HL-60/S4 (cell line): Measurements from ENCODE around the gene MISP.
"Not testable (repeated sequence)": the region's sequence is repeated elsewhere in the genome, so short reads cannot be mapped to it uniquely, and the experiment has no call there.

Experiments
- in situ Hi-C: fragments of 300-500 bp; cut with MboI; formaldehyde crosslinking; loops from 2 replicates; pipeline ENCODE4 v1.14.3; 2022; ENCODE audit warnings: low sequenced_read_pairs

The MISP gene

DNA sequence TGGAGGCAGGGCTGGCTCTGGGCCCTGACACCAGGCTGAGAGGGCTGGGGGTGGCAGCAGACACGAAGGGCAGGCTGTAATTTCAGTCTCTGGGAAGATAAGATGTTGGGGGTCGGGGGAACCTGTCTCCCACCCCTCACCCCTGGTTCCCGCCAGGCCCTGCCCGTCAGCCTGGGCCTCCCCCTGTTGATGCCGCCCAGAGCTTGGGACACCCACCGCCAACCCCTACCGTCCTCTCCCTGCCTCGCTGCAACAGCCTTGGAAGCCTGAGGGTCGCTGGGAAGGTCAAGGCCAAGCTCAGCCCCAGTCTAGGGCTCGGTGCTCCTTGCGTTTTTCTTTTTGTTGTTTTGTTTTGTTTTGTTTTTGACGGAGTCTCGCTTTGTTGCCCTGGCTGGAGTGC lies 27.7 kb upstream of the MISP start:
- in situ Hi-C loops, result no loop called here

- in situ Hi-C loops, result no loop called here
Measured at GRCh38 chr19:723714-724113, 27.2 kb upstream of the MISP start.

GRCh38 chr19:725461-726089 lies 25.3 kb upstream of the MISP start:
- in situ Hi-C loops, result no loop called here

- in situ Hi-C loops, result no loop called here
Measured at GRCh38 chr19:726993-727956, 23.6 kb upstream of the MISP start.

DNA sequence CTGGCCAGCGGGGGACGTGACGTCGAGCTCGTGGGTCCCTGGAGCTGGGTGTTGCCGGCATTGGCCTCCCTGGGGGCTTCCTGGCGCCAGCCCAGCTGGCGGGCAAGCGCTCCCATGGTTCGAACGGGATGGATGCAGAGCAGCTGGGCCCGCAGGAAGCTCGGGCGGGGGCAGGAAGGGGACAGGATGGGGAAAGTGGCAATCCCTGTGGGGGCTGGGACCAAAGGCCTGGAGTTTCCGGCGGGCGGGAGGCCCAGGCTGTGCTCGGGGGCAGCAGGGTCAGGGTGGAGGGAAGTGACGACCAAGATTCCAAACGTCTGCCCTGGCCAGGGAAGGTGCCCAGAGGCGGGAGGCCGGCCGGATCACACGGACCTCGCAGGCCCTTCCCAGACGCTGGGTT lies 22.9 kb upstream of the MISP start:
- in situ Hi-C loops, result no loop called here

DNA sequence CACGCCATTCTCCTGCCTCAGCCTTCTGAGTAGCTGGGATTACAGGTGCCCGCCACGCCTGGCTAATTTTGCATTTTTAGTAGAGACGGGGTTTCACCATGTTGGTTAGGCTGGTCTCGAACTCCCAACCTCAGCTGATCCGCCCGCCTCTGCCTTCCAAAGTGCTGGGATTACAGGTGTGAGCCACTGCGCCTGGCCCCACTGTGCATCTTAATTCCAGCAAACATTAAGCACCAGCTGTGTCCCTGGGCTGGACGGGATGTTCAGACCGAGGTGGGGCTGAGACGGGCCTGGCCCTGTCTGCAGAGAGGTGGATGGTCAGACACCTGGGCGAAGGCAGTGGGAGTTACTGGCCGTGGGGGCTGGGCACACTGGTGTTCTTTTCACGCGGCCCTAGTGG lies 21.3 kb upstream of the MISP start:
- in situ Hi-C loops, result not testable (repeated sequence)

GRCh38 chr19:729965-730668 lies 20.8 kb upstream of the MISP start:
- in situ Hi-C loops, result loop anchor here (5.0 kb wide), 1 partner anchor 63 kb away; no protein-coding TSS in a partner anchor

- in situ Hi-C loops, result loop anchor here (5.0 kb wide), 1 partner anchor 64 kb away; no protein-coding TSS in a partner anchor
Measured at GRCh38 chr19:731000-731399, 19.9 kb upstream of the MISP start.

GRCh38 chr19:732148-733069 lies 18.5 kb upstream of the MISP start:
- in situ Hi-C loops, result loop anchor here (5.0 kb wide), 1 partner anchor 65 kb away; no protein-coding TSS in a partner anchor

- in situ Hi-C loops, result loop anchor here (5.0 kb wide), 1 partner anchor 67 kb away; no protein-coding TSS in a partner anchor
Measured at GRCh38 chr19:734716-735115, 16.2 kb upstream of the MISP start.

DNA sequence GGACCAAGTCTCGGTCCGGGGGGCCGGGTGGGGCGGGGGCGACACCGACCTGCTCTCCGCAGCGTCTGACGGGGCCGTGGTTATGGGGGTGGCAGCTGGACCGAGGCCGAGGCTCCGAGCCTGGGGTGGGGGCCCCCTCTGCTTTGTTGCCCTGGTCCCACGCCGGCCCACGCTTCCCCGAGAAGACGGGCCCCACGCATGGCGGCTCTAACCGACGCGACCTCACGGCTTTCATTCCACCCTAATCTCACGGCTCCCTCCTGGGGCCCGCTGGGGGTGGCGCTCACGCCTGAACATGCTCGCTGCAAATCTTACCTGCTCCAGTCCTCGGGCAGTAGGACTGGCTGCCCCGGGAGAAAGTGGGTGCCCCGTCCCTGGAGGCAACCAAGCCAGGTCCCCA lies 14.8 kb upstream of the MISP start:
- in situ Hi-C loops, result no loop called here

- in situ Hi-C loops, result no loop called here
Measured at GRCh38 chr19:737591-738093, 13.3 kb upstream of the MISP start.

GRCh38 chr19:738509-739128 lies 12.3 kb upstream of the MISP start:
- in situ Hi-C loops, result no loop called here

DNA sequence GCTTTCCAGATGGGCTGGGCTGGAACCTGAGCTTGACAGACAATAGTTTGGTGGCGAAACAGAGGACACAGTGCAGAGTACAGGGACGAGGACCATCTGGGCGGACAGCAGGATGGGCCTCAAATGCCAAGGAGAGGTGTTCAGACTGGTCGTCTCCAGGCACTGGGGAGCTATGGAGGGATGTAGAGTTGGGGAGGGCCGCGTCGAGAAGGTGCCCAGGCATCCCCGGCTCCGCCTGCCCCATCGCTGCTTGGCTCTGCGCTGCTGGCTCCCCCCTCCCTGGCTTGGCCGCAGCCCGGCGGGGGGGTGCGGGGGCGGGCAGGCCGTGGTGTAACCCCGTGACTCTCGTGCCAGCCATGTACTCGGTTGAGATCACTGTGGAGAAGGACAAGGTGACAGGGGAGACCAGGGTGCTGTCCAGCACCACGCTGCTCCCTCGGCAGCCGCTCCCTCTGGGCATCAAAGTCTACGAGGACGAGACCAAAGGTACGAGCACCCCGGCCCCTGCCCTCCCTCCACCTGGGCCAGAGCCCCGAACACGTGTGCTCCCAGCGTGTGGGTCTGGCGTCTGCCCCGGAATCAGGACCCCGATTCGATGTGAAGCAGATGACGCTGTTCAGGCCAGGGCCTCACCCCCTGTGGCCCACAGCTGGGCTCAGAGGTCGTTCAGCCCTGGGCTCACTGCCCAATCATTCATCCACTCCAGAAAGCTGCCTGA lies 10.8 kb upstream of the MISP start:
- in situ Hi-C loops, result no loop called here

- in situ Hi-C loops, result not testable (repeated sequence)
Measured at GRCh38 chr19:740816-741505, 10.0 kb upstream of the MISP start.

DNA sequence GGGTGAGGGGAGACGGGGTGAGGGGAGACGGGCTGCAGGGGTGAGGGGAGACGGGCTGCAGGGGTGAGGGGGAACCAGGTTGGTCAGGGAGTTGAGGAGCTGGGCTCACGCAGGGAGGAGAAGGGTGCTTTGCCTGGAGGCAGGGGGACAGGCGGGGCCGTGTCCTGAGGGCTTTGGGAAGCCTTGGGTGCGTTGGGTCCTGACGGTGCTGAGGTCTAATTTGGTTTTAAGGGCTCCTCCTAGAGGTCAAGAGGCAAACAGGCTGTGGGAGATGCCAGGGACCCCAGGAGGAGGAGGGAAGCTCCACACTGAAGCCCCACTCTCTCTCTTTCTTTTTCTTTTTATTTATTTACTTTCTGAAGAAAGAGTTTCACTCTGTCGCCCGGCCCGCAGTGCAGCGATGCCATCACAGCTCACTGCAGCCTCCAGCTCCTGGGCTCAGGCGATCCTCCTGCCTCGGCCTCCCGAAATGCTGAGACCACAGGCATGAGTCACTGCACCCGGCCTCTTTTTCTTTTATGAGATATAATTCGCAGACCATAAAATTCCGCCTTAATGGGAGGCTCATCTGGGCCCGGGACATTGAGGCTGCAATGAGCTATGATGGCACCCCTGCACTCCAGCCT lies 9.3 kb upstream of the MISP start:
- in situ Hi-C loops, result no loop called here

DNA sequence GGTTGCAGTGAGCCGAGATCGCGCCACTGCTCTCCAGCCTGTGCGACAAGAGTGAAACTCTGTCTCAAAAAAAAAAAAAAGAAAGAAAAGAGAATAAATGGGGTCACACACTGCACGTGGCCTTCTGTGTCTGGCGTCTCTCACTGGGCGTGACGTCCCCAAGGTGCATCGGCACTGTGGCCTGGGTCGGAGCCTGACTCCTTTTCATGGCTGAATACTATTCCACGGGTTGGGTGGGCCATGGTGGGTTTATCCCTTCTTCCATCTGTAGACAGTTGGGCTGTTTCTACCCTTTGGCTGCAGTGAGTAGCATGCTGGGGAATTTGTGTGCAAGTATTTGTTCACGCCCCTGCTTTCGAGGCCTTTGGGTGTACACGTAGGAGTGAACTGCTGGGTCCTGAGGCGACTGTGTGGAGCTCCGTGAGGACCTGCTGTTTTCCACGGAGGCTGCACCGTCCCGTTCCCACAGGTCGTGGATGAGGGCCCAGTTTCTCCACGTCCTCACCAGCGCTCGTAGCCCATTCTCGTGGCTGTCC lies 8.3 kb upstream of the MISP start:
- in situ Hi-C loops, result no loop called here
